Activated CD4-positive, alpha-beta T cell treated with anti-CD3 and anti-CD28 coated beads for 36 hours (primary cell): Measurements from ENCODE around the gene PDE2A. TPM values are rescaled to one million over a fixed set of nuclear protein-coding genes. Genes with fewer than 3 reads are reported as not detected.

Source experiments
- ATAC-seq: fragments of 200-7000 bp; cut with Tn5 transposase; one replicate; pipeline ENCODE4 v1.10.0; 2021; ENCODE audit warnings: mild to moderate bottlenecking, moderate library complexity
- CTCF ChIA-PET: fragments of 350-600 bp; sonication (Branson Sonifier 250); formaldehyde crosslinking; loops from one replicate; lab custom pipeline; 2021; ENCODE audit warnings: antibody characterized with exemption; lab: Charles Lee
- POLR2A ChIA-PET: fragments of 350-600 bp; sonication (Branson Sonifier 250); formaldehyde crosslinking; loops from one replicate; lab custom pipeline; 2021; ENCODE audit warnings: antibody characterized with exemption, inconsistent platforms; lab: Charles Lee
- DNase-seq: peaks from one replicate; pipeline ENCODE4 v3.0.0-alpha.2; 2020
- H3K27ac Mint-ChIP-seq: one replicate; pipeline ENCODE4 v1.8.0; 2021; ENCODE audit warnings: mixed read lengths
- H3K27me3 Mint-ChIP-seq: one replicate; pipeline ENCODE4 v1.8.0; 2021; ENCODE audit warnings: mixed read lengths
- H3K36me3 Mint-ChIP-seq: one replicate; pipeline ENCODE4 v1.8.0; 2021; ENCODE audit warnings: low read depth, mixed read lengths
- H3K4me1 Mint-ChIP-seq: one replicate; pipeline ENCODE4 v1.8.0; 2021; ENCODE audit warnings: mixed read lengths
- H3K4me3 Mint-ChIP-seq: one replicate; pipeline ENCODE4 v1.8.0; 2021; ENCODE audit warnings: mild to moderate bottlenecking, moderate library complexity, mixed read lengths
- H3K9me3 Mint-ChIP-seq: one replicate; pipeline ENCODE4 v1.8.0; 2021; ENCODE audit warnings: low read depth, mixed read lengths
- intact Hi-C, 2 experiments: fragments of 100-400 bp; cut with DNase I in 1 of 2; cut with micrococcal nuclease in 1 of 2; formaldehyde crosslinking; loops; one replicate each; pipeline versions ENCODE4 v1.14.2 to v1.15.1; 2022 to 2024; cut with DNase I, micrococcal nuclease
- total RNA-seq, 2 experiments: library from RNA; stranded (reverse); gene quantifications; one replicate each; pipeline ENCODE4 v1.2.3, GENCODE V29; 2021

Gene PDE2A
- total RNA-seq, 2 experiments from 2014 or later: 0.30 to 0.73 TPM

- Mint-ChIP-seq H3K9me3 (no peaks in the 10 kb centered on the region), H3K4me1 (no peaks in the 10 kb centered on the region), H3K27me3 (peaks cover 5% of the 10 kb centered on the region), H3K36me3 (no peaks in the 10 kb centered on the region), H3K4me3 (no peak overlapping the region), H3K27ac (no peak overlapping the region)
- ChIA-PET CTCF (interaction anchor here (0.6 to 1.4 kb wide), 2 partner anchors 20 to 65 kb away, joined by 3 to 6 read pairs; no protein-coding TSS in a partner anchor), POLR2A (no interaction called here)
- ATAC-seq (no peak), DNase-seq (no peak)
- intact Hi-C loops: no loop called here
These were observed 68.1 kb downstream of the PDE2A start for GRCh38 chr11:72605973-72606747.

GRCh38 chr11:72604256-72604655 lies 70.0 kb downstream of the PDE2A start:
- CTCF ChIA-PET: interaction anchor here (1.3 kb wide), 1 partner anchor 9 kb away, joined by 4 read pairs; no protein-coding TSS in a partner anchor
- no peak overlapping the region for H3K4me3 Mint-ChIP-seq
- no peaks in the 10 kb centered on the region for H3K4me1 Mint-ChIP-seq
- POLR2A ChIA-PET: no interaction called here
- H3K27ac Mint-ChIP-seq: no peak overlapping the region
- no peak for DNase-seq
- peaks cover 5% of the 10 kb centered on the region for H3K27me3 Mint-ChIP-seq
- no peaks in the 10 kb centered on the region for H3K36me3 Mint-ChIP-seq
- ATAC-seq: no peak
- H3K9me3 Mint-ChIP-seq: no peaks in the 10 kb centered on the region
- intact Hi-C loops: no loop called here

- intact Hi-C loops: no loop called here
- POLR2A ChIA-PET: no interaction called here
- no peak for DNase-seq
- ATAC-seq: no peak
- Mint-ChIP-seq H3K36me3 (no peaks in the 10 kb centered on the region), H3K27ac (no peak overlapping the region), H3K9me3 (no peaks in the 10 kb centered on the region), H3K4me1 (no peaks in the 10 kb centered on the region), H3K4me3 (no peak overlapping the region), H3K27me3 (peaks cover 5% of the 10 kb centered on the region)
- CTCF ChIA-PET: interaction anchor here (0.8 kb wide), 1 partner anchor 131 kb away, joined by 4 read pairs; no protein-coding TSS in a partner anchor
These were observed 71.8 kb downstream of the PDE2A start for GRCh38 chr11:72602250-72602904.

- ATAC-seq: no peak
These were observed 73.7 kb downstream of the PDE2A start for GRCh38 chr11:72600557-72600956.

GRCh38 chr11:72599325-72600117 lies 74.7 kb downstream of the PDE2A start:
- no peak overlapping the region for H3K27ac Mint-ChIP-seq
- no peaks in the 10 kb centered on the region for H3K4me1 Mint-ChIP-seq
- no peak for DNase-seq
- intact Hi-C loops: no loop called here
- H3K36me3 Mint-ChIP-seq: no peaks in the 10 kb centered on the region
- H3K27me3 Mint-ChIP-seq: no peaks in the 10 kb centered on the region
- H3K9me3 Mint-ChIP-seq: no peaks in the 10 kb centered on the region
- peak; percentile 36 for ATAC-seq
- ChIA-PET POLR2A (no interaction called here), CTCF (interaction anchor here (0.9 to 1.7 kb wide), 2 partner anchors 10 to 38 kb away, joined by 3 to 7 read pairs; no protein-coding TSS in a partner anchor)
- H3K4me3 Mint-ChIP-seq: no peak overlapping the region

More at GRCh38 chr11:72600557-72600956, 73.7 kb downstream of the PDE2A start:
- CTCF ChIA-PET: interaction anchor here (0.6 kb wide), 1 partner anchor 808 kb away, joined by 4 read pairs; no protein-coding TSS in a partner anchor
- H3K4me3 Mint-ChIP-seq: no peak overlapping the region
- DNase-seq: no peak
- no peaks in the 10 kb centered on the region for H3K4me1 Mint-ChIP-seq
- no peaks in the 10 kb centered on the region for H3K9me3 Mint-ChIP-seq
- no peaks in the 10 kb centered on the region for H3K27me3 Mint-ChIP-seq
- no peaks in the 10 kb centered on the region for H3K36me3 Mint-ChIP-seq
- intact Hi-C loops: no loop called here
- POLR2A ChIA-PET: no interaction called here
- H3K27ac Mint-ChIP-seq: no peak overlapping the region

- H3K9me3 Mint-ChIP-seq: no peaks in the 10 kb centered on the region
- H3K27ac Mint-ChIP-seq: no peak overlapping the region
- no peaks in the 10 kb centered on the region for H3K36me3 Mint-ChIP-seq
- no peaks in the 10 kb centered on the region for H3K4me1 Mint-ChIP-seq
- ATAC-seq (no peak), DNase-seq (no peak)
- H3K4me3 Mint-ChIP-seq: no peak overlapping the region
- no peaks in the 10 kb centered on the region for H3K27me3 Mint-ChIP-seq
- intact Hi-C loops: no loop called here
- ChIA-PET POLR2A (no interaction called here), CTCF (interaction anchor here (1.7 kb wide), 1 partner anchor 10 kb away, joined by 7 read pairs; no protein-coding TSS in a partner anchor)
These were observed 75.3 kb downstream of the PDE2A start for GRCh38 chr11:72598906-72599305.

- intact Hi-C loops: no loop called here
- H3K27ac Mint-ChIP-seq: no peak overlapping the region
- ChIA-PET POLR2A (no interaction called here), CTCF (interaction anchor here (1.7 kb wide), 1 partner anchor 11 kb away, joined by 7 read pairs; no protein-coding TSS in a partner anchor)
- H3K9me3 Mint-ChIP-seq: no peaks in the 10 kb centered on the region
- H3K27me3 Mint-ChIP-seq: no peaks in the 10 kb centered on the region
- H3K36me3 Mint-ChIP-seq: no peaks in the 10 kb centered on the region
- no peaks in the 10 kb centered on the region for H3K4me1 Mint-ChIP-seq
- ATAC-seq: no peak
- no peak overlapping the region for H3K4me3 Mint-ChIP-seq
- no peak for DNase-seq
These were observed 75.8 kb downstream of the PDE2A start for GRCh38 chr11:72598466-72598865.

GRCh38 chr11:72597721-72598120 lies 76.5 kb downstream of the PDE2A start:
- ATAC-seq (no peak), DNase-seq (no peak)
- Mint-ChIP-seq H3K27me3 (no peaks in the 10 kb centered on the region), H3K4me1 (peaks cover under 1% of the 10 kb centered on the region), H3K4me3 (no peak overlapping the region), H3K27ac (no peak overlapping the region), H3K9me3 (no peaks in the 10 kb centered on the region), H3K36me3 (no peaks in the 10 kb centered on the region)
- intact Hi-C loops: no loop called here
- POLR2A ChIA-PET: no interaction called here
- CTCF ChIA-PET: no interaction called here

GRCh38 chr11:72595292-72595684 lies 78.9 kb downstream of the PDE2A start:
- CTCF ChIA-PET: interaction anchor here (0.7 to 1.4 kb wide), 3 partner anchors 9 to 18 kb away, joined by 3 to 4 read pairs (median 4); no protein-coding TSS in a partner anchor
- POLR2A ChIA-PET: no interaction called here

GRCh38 chr11:72594493-72595291 lies 79.5 kb downstream of the PDE2A start:
- Mint-ChIP-seq H3K27me3 (peaks cover 18% of the 10 kb centered on the region), H3K9me3 (no peaks in the 10 kb centered on the region), H3K27ac (no peak overlapping the region), H3K4me3 (no peak overlapping the region), H3K4me1 (peaks cover 23% of the 10 kb centered on the region), H3K36me3 (no peaks in the 10 kb centered on the region)
- POLR2A ChIA-PET: no interaction called here
- no peak for DNase-seq
- CTCF ChIA-PET: interaction anchor here (0.7 to 1.4 kb wide), 4 partner anchors 9 to 21 kb away, joined by 3 to 4 read pairs (median 4); no protein-coding TSS in a partner anchor
- intact Hi-C loops: no loop called here
- no peak for ATAC-seq

More at GRCh38 chr11:72595292-72595684, 78.9 kb downstream of the PDE2A start:
- intact Hi-C loops: no loop called here
- no peak for ATAC-seq
- H3K4me1 Mint-ChIP-seq: peaks cover 19% of the 10 kb centered on the region
- peaks cover 15% of the 10 kb centered on the region for H3K27me3 Mint-ChIP-seq
- DNase-seq: no peak
- H3K9me3 Mint-ChIP-seq: no peaks in the 10 kb centered on the region
- H3K36me3 Mint-ChIP-seq: no peaks in the 10 kb centered on the region
- no peak overlapping the region for H3K27ac Mint-ChIP-seq
- no peak overlapping the region for H3K4me3 Mint-ChIP-seq
